GM19397 (cell line): ENCODE results near the gene PEAK1.

Source experiments
- ATAC-seq: cut with Tn5 transposase; IDR thresholded peaks from one replicate; pipeline ENCODE4 v1.9.1; 2021; ENCODE audit warnings: mild to moderate bottlenecking, moderate library complexity; ENCODE audit not compliant: unreplicated experiment

The PEAK1 gene, protein sequence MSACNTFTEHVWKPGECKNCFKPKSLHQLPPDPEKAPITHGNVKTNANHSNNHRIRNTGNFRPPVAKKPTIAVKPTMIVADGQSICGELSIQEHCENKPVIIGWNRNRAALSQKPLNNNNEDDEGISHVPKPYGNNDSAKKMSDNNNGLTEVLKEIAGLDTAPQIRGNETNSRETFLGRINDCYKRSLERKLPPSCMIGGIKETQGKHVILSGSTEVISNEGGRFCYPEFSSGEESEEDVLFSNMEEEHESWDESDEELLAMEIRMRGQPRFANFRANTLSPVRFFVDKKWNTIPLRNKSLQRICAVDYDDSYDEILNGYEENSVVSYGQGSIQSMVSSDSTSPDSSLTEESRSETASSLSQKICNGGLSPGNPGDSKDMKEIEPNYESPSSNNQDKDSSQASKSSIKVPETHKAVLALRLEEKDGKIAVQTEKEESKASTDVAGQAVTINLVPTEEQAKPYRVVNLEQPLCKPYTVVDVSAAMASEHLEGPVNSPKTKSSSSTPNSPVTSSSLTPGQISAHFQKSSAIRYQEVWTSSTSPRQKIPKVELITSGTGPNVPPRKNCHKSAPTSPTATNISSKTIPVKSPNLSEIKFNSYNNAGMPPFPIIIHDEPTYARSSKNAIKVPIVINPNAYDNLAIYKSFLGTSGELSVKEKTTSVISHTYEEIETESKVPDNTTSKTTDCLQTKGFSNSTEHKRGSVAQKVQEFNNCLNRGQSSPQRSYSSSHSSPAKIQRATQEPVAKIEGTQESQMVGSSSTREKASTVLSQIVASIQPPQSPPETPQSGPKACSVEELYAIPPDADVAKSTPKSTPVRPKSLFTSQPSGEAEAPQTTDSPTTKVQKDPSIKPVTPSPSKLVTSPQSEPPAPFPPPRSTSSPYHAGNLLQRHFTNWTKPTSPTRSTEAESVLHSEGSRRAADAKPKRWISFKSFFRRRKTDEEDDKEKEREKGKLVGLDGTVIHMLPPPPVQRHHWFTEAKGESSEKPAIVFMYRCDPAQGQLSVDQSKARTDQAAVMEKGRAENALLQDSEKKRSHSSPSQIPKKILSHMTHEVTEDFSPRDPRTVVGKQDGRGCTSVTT (N-terminal part only)

DNA sequence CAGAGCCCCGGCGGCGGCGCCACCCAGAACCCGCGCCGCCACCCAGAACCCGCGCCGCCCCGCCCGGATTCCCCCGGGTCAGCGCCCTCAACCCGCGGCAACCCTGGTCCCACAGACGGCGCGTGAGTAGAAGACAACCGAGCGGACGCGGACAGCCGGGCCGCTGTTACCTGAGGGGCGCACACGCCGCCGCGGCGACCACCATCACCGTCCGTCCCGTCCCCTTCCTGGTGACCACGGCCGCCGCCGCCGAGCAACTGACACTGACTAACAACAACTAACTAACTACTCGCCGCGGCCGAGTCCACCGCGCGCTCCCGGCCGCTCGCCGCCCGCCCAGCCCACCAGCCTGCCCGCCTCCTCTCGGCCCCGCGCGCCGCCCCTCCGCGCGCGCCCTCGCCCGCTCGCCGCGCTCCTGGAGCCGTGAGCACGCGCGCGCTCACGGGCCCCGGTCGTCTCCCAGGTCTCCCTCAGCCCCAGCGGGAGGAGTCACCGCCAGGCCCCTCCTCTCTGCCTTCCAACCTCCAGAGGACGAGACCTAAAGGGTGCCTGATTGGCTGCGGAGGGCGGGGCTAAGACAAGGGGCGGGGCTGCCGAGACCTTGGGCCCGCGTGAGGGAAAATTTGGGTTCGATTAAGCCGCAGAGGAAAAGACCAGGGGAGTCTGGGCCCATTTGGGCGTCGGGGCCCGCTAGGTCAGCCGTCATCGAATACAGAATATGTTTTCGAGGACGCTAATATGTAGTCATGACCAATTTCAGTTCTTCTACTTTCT, at the start of gene PEAK1:
TSS of gene PEAK1 (minus strand) at position 269 of the 774 bp plus-strand sequence. CDS start 238,178 bp downstream, outside the sequence.
- ATAC-seq, result peak; percentile 90

DNA sequence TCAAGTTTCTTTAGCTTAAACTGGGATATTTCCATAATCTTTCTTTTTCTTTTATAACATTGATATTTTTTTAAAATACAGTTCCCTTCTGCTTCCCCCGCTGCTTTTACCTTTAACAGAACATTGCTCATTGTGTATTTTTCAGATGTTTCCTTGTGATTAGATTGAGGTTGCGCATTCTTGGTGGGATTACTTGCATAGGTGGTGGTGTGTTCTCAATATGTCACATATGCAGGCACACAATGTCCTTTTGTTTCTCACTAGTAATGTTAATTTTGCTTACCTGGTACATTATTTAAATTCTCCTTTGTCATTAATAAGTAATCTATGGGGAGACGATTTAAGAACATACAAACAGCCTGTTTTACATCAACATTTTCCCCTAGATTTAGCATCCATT, 49.0 kb upstream of the PEAK1 start:
- no peak for ATAC-seq

DNA sequence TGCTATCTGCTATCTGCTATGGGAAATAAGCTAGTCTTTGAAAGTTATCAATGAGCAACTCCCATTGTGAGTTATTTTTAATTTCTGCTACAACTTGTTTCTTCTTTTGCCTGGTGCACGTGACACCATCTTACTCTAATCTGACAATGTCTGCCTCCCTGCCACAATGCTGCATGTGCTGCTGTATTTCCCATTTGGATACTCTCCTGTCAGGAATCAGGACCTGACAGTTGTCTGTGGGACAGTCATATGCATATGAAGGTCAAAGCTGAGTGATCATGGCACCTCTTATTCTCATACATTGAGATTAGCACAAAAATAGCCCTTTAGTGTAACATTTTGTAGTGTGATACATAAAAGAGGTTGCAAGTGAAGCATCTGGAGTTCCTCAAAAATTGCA, 46.6 kb upstream of the PEAK1 start:
- no peak for ATAC-seq

DNA sequence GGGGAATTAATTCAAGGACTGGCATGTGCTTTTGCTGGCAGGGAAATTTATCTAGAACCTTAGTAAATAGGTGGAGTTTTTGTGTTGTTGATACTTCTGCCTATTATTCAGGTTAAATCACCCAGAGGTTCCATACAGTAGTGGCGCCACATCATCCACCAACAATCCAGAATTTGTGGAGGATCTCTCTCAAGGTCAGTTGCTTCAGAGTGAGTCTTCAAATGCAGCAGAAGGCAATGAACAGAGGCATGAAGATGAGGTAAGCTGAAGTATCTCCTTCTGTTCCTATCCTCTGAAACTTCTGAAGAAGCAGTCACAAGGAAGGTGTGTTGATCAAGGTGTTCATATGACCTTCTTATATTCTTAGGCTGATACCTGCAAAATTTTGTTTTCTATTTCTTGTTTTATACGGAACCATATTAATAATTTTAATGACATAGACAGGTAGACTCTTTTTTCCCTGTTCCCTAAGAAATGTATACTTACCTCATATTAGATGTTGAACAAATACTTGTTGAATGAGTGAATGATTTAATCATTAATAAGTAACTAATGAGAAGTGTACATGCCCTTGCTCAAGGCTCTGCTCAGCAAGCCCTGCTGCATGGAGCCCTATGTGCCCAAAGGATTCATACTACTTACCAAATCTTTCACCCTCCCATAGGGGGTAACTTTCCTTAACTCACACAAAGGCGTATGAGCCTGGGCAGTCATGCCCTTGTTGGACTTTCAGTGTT, 44.4 kb upstream of the PEAK1 start:
- ATAC-seq, result no peak

DNA sequence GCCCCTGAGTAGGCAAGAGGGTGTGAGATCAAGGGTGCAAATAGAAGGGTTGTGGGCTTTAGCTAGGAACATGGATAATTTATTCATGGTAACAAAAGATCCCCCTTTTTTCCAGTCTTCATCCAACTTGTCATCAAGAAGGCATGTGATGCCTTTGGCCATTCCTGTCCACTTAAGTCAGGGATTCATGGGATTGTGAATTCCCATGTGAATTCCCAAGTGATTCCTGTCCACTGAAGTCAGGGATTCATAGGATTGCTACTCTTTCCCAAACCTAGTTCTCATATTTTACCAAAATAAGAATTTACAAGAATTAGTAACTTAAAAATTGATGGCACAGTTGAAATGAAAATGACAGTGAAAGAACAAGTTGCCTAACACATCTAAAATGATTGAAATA, 41.6 kb upstream of the PEAK1 start:
- no peak for ATAC-seq

DNA sequence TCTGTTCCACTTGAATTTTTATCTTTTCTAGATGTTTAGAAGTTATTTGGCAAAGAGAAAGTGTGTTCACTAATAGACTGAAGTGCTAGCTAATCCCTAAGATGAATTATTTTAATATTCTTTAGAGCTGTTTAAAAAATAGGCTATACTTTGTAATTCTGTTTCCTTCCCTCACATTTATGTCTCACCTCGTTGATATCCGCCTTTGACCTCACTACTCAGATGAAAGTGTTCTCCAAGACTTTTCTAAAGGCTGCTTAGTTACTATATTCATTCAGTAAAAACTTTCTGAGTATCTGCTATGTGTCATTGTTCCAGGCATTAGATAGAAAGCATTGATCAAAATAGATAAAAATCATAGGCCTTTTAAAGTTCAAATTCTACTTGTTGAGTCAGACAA, 39.1 kb upstream of the PEAK1 start:
- no peak for ATAC-seq

DNA sequence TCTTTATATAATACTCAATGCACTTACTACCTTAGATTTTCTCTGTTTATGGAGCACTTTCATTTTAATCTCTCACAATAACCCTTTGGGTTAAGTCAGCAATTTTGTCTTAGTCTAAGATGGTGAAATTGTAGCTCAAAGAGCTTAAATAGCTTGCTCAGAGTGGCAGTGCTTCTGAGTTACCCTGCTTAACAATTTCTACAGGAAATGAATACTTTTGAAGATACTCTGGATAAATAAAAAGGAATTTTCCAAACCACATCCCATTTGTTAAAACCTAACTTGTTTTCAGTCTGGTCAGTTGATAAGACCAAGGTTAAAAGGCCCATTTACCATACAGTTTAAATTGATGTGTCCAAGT, 38.0 kb upstream of the PEAK1 start:
- ATAC-seq, result no peak

DNA sequence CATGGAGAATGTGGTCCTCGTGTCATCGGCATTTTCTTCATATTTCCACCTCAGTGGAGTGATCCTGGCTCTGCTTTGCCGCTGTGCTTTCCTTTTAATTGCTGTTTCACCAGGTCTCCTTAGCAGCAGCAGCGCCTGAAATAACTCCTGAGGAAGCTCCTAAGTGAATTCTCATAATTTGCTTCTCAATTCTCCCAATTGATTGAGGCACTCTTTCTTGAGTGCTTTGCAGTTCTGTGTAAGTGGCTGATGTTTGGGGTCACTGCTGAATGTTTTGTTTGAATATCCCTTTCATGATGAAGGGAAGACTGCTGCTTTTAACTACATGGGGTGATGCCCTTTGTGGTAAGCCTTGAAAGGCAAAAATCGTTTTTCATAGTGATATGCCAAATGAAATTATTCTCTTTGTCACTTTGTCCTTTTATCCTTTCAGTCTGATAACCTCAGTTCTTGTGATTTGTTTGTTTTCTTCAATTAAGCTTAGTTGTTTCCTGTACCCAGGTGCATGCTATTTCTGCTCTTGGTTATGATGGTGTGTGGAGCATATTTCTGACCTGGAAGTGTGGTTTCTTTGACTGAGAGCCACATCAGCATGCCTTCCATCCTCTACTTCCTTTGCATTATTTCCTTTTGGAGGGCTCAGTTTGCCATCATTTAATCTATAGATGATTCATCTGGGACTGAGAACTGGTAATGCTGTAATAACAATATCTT, 37.4 kb upstream of the PEAK1 start:
- ATAC-seq, result no peak

DNA sequence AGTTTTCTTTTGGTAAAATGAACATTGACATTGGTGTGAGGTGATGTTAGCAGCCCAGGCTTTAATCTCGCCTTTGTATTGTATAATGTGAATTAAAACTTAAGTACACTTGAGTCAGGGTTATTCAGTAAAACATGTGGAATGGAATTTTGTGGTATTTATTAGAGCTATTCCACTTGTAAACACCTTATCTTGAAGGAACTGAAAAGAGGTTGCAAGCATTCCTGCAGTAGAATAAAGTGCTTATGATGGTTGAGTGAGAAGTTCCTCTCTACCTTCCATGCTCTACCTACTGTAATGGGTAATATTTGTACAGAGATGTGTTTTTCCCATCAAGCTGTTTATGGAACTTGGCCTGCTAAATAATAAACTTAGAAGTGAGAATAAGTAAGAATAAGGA, 36.8 kb upstream of the PEAK1 start:
- ATAC-seq, result no peak

DNA sequence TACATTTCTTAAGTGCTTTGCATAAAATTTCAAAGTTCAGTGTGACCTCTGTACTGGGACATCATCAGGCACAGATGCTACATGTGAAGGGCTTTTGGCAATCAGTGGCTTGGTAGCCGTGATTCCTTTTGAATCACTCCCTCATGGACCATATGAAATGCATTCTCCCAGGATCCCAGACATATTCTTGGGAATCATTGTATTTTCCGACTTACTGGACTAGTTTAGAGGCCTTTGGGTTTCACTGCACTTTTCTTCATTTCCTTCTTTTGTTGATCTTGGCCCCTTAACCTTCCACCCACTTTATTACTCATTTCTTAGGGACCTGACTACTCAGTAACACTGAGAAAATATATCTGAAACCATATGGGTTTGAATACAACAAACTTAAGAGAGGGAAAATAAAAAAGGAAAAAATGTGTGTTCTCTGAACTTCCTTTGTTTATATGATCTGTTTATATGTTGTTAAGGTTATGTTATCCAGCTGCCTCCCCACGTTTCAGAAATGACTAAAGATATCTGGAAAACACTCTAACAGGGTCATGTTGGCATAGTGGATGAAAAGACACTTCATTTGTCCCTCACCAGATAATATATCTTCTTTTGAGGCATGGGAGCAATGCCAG, 35.9 kb upstream of the PEAK1 start:
- ATAC-seq, result no peak

DNA sequence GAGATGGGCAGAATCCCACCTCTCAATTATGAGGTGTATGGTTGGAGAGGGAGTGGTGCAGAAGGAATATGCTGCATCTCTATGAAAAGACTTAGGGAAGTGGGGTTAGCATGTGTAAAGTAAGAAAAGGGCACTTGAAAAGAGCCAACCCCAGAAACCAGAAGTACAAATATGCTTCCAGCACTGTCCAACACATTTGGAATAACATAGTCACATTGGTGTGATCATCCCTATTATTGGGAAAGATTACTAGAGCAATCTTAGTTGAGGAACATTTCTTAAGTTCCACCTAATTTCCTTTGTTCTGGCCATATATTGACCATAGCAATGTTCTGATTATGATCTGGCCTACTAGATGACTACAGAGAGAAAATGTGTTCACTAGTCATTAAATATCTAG, 35.0 kb upstream of the PEAK1 start:
- ATAC-seq, result no peak

DNA sequence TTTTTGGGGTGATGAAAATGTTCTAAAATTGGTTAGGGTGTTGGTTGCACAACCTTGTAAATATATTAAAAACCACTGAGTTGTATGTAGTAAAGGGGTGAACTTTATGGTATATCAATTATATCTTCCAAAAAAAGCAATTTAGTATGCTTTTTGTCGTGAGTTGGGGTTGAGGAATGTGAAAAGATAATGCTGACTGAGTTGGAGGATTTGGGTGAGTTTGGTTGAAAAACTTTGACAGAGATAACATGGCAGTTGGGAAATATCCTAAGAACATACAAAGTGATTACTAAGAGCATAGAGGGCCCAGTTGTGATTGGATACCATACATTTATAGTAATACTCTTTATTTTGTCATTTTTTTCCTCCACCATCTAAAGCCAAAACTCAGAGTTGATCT, 34.4 kb upstream of the PEAK1 start:
- ATAC-seq, result no peak

DNA sequence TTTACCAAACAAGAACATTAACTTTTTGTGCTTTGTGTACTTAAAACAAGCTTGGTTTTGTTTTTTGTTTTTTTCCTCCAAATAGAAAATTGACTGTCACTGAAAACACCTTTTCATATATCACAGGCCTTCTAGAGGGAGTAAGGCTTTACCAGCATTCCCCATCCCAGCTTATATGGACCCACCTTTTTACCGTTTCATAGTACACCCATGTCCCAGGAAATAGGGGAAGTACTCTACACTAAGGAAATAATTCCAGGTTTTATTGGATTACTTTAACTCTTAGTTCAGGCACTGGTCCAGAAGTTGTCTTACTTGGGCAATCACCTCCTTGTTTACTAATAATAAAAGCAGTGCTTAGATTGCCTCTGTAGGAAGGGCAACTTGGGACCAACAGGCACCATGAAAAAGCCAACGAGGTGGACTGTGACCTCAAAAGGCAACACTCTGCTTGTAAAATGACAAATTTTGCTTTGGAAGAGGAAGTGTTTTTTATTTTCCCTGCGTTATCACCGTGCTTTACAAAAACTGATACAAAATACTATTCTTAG, 27.0 kb upstream of the PEAK1 start:
- ATAC-seq, result no peak

DNA sequence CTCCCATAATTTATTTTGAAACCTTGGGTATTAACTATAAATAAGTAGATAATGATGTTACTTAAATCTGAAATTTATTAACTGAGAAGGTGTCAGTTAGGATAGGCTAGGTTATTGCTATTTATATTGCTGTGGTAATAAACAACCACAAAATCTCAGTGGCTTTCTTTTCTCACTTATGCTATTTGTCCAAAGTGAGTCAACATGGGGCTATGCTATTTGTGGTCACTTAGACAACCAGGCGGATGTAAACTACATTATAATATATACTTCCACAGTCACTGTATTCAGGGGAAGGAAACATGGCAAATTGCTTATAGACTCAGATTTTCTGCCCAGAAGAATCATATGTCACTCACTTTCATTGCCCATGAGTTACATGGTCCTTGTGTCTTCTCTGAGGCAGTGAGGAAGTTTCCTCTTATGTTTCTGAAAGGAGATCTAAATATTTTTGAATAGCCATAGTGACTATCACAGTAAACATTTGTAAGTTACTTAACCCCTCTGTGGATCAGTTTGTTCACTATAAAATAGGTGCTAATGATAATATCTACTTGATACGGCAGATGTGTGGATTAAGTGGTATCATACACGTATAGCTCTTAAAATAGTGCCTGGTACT, 20.6 kb upstream of the PEAK1 start:
- peak; percentile 61 for ATAC-seq

DNA sequence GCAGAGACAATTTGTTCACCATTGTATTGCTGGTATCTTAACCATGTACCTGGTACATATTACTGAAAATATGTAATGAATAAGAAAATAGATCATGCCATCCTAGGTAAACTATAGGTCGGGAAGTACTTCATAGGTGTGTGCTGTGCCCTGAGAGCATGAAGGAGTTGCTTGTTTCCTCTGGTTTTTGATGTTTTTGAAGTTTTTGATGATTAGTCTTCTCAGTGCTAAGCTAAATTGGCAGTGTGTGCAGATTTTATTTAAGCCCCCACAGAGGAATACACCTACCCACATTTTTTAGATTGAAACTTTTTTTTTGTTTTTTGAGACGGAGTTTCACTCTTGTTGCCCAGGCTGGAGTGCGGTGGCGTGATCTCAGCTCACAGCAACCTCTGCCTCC, 17.4 kb upstream of the PEAK1 start:
- no peak for ATAC-seq

DNA sequence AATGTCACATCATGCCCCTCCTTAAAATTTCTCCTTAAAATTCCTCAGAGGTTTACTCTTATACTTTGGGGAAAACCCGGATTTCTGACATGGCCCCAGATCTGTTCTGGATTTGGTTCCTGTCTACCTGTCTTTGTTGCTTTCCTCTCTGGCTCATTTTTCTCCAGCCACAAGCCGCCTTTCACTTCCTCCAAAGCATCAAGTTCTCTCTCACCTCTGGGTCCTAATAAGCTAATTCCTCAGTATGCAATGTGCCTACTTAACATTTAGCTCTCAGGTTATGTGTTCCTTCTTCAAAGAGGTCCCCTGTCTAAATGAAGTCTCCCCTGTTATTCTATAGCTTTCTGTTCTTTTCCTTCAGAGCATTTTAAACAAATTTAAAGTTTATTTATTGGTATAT, 16.9 kb upstream of the PEAK1 start:
- no peak for ATAC-seq

DNA sequence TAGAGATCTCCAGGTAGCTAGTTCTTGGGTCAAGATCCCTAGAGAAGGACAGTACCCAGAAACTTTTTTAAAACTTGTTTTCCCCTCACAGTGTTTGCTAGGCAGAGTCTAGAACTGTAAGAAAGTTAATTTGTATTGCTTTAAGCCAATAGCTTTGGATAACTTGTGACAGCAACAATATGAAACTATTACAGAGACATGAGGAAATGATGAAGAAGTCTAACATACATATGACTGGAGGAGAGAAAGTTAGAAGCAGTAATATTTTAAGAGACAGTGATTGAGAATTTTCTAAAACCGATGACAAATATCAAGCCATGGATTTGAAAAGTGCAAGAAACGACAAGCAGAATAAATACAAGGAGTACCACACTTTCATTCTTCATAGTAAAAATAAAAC, 10.7 kb upstream of the PEAK1 start:
- no peak for ATAC-seq

DNA sequence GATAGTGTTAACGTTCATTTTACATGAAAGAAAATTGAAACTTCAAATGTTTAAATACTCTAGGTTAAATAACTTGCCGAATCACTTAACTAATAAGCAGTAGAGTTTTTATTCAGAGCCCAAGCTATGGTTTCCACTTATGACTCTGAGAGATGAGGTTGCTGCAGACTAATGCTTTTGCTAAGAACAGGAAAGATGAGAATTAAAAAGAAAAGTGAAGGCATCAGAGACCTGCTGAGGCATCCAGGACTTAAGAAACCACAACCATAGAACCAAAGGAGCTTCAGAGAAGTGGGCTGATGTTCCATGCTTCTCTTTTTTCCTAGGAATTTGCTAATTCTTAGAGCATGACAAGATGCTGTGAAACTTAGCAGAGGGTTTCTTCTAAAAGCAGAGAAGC, 10.3 kb upstream of the PEAK1 start:
- ATAC-seq, result no peak

DNA sequence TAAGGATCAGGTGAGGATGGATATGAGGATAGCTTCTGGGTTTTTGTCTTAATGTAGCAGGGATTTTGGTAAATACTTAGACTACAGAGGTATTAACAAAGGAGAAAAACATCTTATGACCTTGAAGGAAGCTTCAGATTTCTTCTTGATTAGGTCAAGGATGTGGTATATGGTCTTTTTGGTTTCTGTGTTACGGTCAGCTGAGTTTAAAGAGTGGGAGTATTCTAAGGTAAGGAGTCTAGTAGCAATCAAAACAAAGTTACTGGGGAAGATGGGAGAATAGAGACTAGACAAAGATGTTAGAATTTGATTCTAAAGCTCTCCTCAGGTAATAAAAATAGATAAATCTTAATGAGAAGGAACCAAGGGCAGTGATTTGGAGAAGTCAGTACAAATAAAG, 7.0 kb upstream of the PEAK1 start:
- no peak for ATAC-seq
